Psoas muscle (tissue), 8 donors: ENCODE measurements around the gene ALDH1L2. TPM values are rescaled to one million over a fixed set of nuclear protein-coding genes. Genes with fewer than 3 reads are reported as not detected.
"Not testable (repeated sequence)": the region's sequence is repeated elsewhere in the genome, so short reads cannot be mapped to it uniquely, and the experiment has no call there.

Source experiments
- ATAC-seq, 4 donors: fragments of 200-7000 bp; cut with Tn5 transposase; one replicate each; pipeline ENCODE4 v1.9.1; 2020; ENCODE audit warnings: moderate library complexity in 3 of 4, mild to moderate bottlenecking in 2 of 4
- DNase-seq, 2 donors: peaks; one replicate each; pipeline ENCODE4 v3.0.0-alpha.2; 2020
- H3K27ac ChIP-seq: fragments of 200-600 bp; one replicate; pipeline ENCODE4 v1.8.0; 2022
- H3K27me3 ChIP-seq, 3 donors: fragments of 200-600 bp in 1 of 3; one replicate each; pipeline versions ENCODE4 v1.6.1 to v1.8.0; 2013 to 2022; ENCODE audit warnings: low read length in 2 of 3, mild to moderate bottlenecking in 2 of 3, moderate library complexity in 1 of 3; ENCODE audit not compliant: insufficient read depth in 3 of 3
- H3K36me3 ChIP-seq, 2 donors: fragments of 200-600 bp in 1 of 2; one replicate each; pipeline versions ENCODE4 v1.6.1 to v1.8.0; 2013 to 2022; ENCODE audit warnings: low read depth in 1 of 2, mild to moderate bottlenecking in 1 of 2, moderate library complexity in 1 of 2; ENCODE audit not compliant: insufficient read depth in 1 of 2
- H3K4me1 ChIP-seq: fragments of 200-600 bp; one replicate; pipeline ENCODE4 v1.8.0; 2022
- H3K4me3 ChIP-seq: fragments of 200-600 bp; one replicate; pipeline ENCODE4 v1.8.0; 2022; ENCODE audit warnings: mild to moderate bottlenecking
- H3K9me3 ChIP-seq: fragments of 200-600 bp; one replicate; pipeline ENCODE4 v1.8.0; 2022
- CTCF ChIP-seq: fragments of 200-600 bp; IDR thresholded peaks from one replicate; pipeline ENCODE4 v1.8.0; 2022; ENCODE audit warnings: antibody characterized with exemption
- WGBS, 3 donors: extraction: QIAGEN DNeasy Blood & Tissue Kit; methylation state at CpG; one replicate each; pipeline versions ENCODE4 v1.1.6 to v1.1.7; 2013; 5-methylcytosine and 5-hydroxymethylcytosine counted together
- intact Hi-C, 2 donors: fragments of 100-400 bp; cut with DNase I; formaldehyde crosslinking; loops; one replicate each; pipeline versions ENCODE4 v1.11.0 to v1.14.2; 2022
- polyA plus RNA-seq, 3 donors: library from polyadenylated mRNA; stranded (reverse); fragments of 200-250 nt; gene quantifications; one replicate each; pipeline ENCODE4 v1.2.3, GENCODE V29; 2013
- total RNA-seq, 4 donors: library from RNA; stranded (reverse); fragmentation: NEBNext Ultra II Directional in 2 of 4; extraction: Animal tissue kit (Norgen Biotek cat#: 25700) in 2 of 4; gene quantifications; one replicate each; pipeline versions ENCODE4 v1.2.1 to v1.2.4, GENCODE V29; 2021 to 2023
- donor health status: healthy with polysubstance abuse.
- donor health status: DM: no; HTN: no; CAD: no; lungs with moderate emphysema.
- donor health status: Bipolar disorder and iron deficiency.
- donor health status: healthy.
- donor health status: DM: yes; HTN: yes; CAD: no.
- donor health status: DM: no; HTN: no; CAD: no.
- donor health status: DM: no; HTN: no; CAD: no.
- donor health status: DM: yes; HTN: yes; CAD: no.

ALDH1L2 gene
- total and polyA plus RNA-seq, 7 donors = 0.14 to 3.1 (median 0.93) TPM

DNA sequence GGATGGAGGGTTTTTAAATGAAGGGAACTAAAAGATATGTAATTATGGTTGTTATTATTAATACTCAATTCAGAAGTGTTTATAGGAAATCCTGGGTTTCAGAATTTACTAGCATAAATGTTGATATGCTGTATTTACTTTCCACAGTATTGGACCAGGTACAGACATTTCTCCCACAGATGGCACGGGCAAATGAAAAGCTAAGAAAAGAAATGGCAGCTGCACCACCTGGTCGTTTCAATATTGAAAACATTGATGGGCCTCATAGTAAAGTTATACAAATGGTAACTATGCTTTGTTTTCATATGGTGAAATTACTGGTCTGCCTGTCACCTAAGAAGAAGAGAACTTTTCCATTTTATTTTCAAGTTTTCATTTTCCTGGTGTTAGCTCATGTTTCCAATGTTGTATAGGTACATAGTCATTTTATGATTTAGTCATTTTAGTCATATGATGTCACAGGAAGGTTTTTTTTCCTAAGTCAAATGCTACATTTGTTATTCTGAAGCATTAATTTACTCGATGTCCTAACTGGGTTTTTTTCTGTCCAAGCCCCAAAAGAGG lies 92.6 kb downstream of the ALDH1L2 start:
- intact Hi-C loops = no loop called here
- ATAC-seq (no peak), DNase-seq (no peak)
- 45 to 64% (median 53%) methylated on average over 3 of the region's 3 CpGs for WGBS, 3 donors
- H3K36me3 ChIP-seq = peaks cover 3 to 70% of the 10 kb centered on the region in 2 donors
- peaks cover 12% of the 10 kb centered on the region for H3K4me1 ChIP-seq
- no peaks in the 10 kb centered on the region for H3K27me3 ChIP-seq
- H3K27ac ChIP-seq = no peak overlapping the region
- no peaks in the 10 kb centered on the region for H3K9me3 ChIP-seq
- H3K4me3 ChIP-seq = no peak overlapping the region
- no peak for TF ChIP-seq CTCF

- intact Hi-C loops = no loop called here
- Histone ChIP-seq H3K27ac (no peak overlapping the region), H3K4me1 (peaks cover 12% of the 10 kb centered on the region), H3K36me3 (peaks cover 3 to 63% of the 10 kb centered on the region in 2 donors), H3K4me3 (no peak overlapping the region), H3K27me3 (no peaks in the 10 kb centered on the region), H3K9me3 (no peaks in the 10 kb centered on the region)
- DNase-seq (no peak), ATAC-seq (no peak)
- no peak for TF ChIP-seq CTCF
- 93 to 98% (median 95%) methylated on average over 4 of the region's 4 CpGs for WGBS, 3 donors
These were observed 93.3 kb downstream of the ALDH1L2 start for GRCh38 chr12:104990950-104991349.

- 0 to 1% (median 0%) methylated on average over 42 to 59 of the region's 59 CpGs for WGBS, 3 donors
- Histone ChIP-seq H3K36me3 (peaks cover 0 to 20% of the 10 kb centered on the region in 2 donors), H3K9me3 (no peaks in the 10 kb centered on the region), H3K27ac (peak within 1 kb of the TSS; percentile 83), H3K4me1 (peaks cover 16% of the 10 kb centered on the region), H3K27me3 (no peaks in the 10 kb centered on the region), H3K4me3 (peak within 1 kb of the TSS; percentile 84)
- intact Hi-C loops = no loop called here
- ATAC-seq (peak; percentile 100), DNase-seq (peak; percentile 94 to 95)
- TF ChIP-seq CTCF = no peak
These were observed 98.0 kb downstream of the ALDH1L2 start, which contains the start of gene NOPCHAP1 for GRCh38 chr12:104986022-104986941. Gene NOPCHAP1, plus strand, starts transcription at chr12:104986316. Its CDS starts 37 bp downstream, at chr12:104986353.

DNA sequence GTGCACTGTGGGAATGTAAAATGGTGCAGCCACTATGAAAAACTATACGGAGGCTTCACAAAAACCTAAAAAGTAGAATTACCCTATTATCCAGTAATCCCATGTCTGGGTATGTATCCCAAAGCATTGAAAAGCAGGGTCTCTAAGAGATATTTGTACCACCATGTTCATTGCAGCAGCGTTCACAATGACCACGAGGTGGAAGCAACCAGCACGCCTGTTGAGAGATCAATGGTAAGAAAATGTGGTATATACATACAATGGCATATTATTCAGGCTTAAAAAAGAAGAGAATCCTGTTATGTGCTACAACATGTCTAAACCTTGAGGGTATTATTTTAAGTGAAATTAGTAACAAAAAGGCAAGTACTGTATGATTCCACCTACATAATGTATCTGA lies 99.1 kb downstream of the ALDH1L2 start:
- TF ChIP-seq CTCF = no peak
- intact Hi-C loops = no loop called here
- ATAC-seq = no peak
- no peak for DNase-seq
- Histone ChIP-seq H3K9me3 (no peaks in the 10 kb centered on the region), H3K36me3 (peaks cover 0 to 14% of the 10 kb centered on the region in 2 donors), H3K27me3 (no peaks in the 10 kb centered on the region), H3K4me1 (peaks cover 16% of the 10 kb centered on the region), H3K4me3 (no peak overlapping the region), H3K27ac (no peak overlapping the region)
- 84 to 88% (median 85%) methylated on average over 4 of the region's 4 CpGs for WGBS, 3 donors

DNA sequence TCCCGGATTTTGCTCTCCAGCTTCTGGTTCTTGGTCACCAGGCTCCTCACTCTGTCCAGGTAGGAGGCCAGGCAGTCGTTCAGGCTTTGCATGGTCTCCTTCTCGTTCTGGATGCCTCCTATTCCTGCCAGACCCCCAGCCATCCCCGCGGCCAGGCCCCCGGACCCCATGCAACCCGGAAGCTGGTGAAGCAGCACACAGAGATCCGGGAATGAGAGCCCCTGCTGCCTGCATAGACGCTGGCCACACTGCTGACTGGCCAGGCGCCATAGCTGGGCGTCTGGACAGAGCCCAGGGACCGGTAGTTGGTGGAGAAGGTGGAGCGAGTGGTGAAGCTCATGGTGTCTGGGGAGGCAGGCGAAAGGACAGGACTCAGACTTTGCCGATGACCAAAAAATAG lies 106.6 kb downstream of the ALDH1L2 start:
- intact Hi-C loops, H3K4me1 ChIP-seq, DNase-seq, H3K9me3 ChIP-seq, H3K27me3 ChIP-seq, ATAC-seq, H3K27ac ChIP-seq, H3K4me3 ChIP-seq, H3K36me3 ChIP-seq: not testable (repeated sequence)
- 90 to 92% (median 90%) methylated on average over 15 of the region's 15 CpGs for WGBS, 3 donors
